ENCODE measurements around the gene GPAT3.
A peak's percentile ranks its signal among the peaks of the same experiment; 100 is the strongest.

The GPAT3 gene

DNA sequence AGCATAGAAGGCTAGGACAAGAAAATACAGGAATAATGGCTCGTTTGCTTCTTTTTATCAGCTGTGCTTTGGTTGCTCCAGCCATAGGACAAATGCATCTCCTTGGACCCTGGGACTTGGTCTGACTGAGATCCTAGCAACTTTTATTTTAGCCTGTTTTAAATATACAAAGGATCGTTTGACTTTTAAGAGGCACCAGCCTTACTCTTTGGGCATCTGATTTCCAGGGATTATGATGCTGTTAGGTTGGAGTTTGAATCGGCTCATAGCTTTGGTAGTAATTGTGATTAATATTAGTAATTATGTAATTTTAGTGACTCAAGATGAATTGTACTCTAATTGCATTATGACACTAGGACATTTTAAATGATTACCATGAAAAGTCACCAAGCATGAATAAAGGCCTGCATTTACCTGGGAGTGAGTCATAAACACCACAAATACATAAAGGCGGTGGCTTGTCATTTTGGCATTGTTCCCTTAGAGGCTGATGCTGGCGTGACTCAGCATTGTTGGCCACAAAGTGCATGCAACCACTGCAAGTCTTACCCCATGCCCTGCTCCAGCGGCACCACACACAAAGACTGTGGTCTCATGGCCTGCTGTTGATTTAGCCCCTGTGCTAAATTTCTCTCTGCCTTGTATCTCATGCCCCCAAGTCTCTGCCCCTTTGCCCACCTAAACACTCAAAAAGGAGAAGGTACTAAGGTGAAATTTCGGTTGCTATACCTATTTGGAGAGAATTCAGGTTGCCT is 12.4 kb downstream of the GPAT3 start (continued):
- TF ChIP-seq, protein P1, sequence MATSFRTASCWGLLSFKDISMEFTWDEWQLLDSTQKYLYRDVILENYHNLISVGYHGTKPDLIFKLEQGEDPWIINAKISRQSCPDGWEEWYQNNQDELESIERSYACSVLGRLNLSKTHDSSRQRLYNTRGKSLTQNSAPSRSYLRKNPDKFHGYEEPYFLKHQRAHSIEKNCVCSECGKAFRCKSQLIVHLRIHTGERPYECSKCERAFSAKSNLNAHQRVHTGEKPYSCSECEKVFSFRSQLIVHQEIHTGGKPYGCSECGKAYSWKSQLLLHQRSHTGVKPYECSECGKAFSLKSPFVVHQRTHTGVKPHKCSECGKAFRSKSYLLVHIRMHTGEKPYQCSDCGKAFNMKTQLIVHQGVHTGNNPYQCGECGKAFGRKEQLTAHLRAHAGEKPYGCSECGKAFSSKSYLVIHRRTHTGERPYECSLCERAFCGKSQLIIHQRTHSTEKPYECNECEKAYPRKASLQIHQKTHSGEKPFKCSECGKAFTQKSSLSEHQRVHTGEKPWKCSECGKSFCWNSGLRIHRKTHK (tag by site-specific recombination; IDR thresholded peaks at IDR 0.05), result no peak
- TF ChIP-seq BCL11A (tag by site-specific recombination; IDR thresholded peaks at IDR 0.05; ENCODE audit: low read depth), result peak; percentile 57; the same call in 1 of the 2 replicates
- TF ChIP-seq, protein P2, sequence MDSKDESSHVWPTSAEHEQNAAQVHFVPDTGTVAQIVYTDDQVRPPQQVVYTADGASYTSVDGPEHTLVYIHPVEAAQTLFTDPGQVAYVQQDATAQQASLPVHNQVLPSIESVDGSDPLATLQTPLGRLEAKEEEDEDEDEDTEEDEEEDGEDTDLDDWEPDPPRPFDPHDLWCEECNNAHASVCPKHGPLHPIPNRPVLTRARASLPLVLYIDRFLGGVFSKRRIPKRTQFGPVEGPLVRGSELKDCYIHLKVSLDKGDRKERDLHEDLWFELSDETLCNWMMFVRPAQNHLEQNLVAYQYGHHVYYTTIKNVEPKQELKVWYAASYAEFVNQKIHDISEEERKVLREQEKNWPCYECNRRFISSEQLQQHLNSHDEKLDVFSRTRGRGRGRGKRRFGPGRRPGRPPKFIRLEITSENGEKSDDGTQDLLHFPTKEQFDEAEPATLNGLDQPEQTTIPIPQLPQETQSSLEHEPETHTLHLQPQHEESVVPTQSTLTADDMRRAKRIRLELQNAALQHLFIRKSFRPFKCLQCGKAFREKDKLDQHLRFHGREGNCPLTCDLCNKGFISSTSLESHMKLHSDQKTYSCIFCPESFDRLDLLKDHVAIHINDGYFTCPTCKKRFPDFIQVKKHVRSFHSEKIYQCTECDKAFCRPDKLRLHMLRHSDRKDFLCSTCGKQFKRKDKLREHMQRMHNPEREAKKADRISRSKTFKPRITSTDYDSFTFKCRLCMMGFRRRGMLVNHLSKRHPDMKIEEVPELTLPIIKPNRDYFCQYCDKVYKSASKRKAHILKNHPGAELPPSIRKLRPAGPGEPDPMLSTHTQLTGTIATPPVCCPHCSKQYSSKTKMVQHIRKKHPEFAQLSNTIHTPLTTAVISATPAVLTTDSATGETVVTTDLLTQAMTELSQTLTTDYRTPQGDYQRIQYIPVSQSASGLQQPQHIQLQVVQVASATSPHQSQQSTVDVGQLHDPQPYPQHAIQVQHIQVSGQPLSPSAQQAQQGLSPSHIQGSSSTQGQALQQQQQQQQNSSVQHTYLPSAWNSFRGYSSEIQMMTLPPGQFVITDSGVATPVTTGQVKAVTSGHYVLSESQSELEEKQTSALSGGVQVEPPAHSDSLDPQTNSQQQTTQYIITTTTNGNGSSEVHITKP (tag by site-specific recombination; IDR thresholded peaks at IDR 0.05), result no peak
- TF ChIP-seq, protein P3, sequence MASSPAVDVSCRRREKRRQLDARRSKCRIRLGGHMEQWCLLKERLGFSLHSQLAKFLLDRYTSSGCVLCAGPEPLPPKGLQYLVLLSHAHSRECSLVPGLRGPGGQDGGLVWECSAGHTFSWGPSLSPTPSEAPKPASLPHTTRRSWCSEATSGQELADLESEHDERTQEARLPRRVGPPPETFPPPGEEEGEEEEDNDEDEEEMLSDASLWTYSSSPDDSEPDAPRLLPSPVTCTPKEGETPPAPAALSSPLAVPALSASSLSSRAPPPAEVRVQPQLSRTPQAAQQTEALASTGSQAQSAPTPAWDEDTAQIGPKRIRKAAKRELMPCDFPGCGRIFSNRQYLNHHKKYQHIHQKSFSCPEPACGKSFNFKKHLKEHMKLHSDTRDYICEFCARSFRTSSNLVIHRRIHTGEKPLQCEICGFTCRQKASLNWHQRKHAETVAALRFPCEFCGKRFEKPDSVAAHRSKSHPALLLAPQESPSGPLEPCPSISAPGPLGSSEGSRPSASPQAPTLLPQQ (tag by site-specific recombination; IDR thresholded peaks at IDR 0.05), result peak; percentile 31; the same call in 1 of the 2 replicates
- no peak for TF ChIP-seq ZNF133 (tag by site-specific recombination; IDR thresholded peaks at IDR 0.05)
- no peak for TF ChIP-seq ZFP37 (tag by site-specific recombination; IDR thresholded peaks at IDR 0.05)
- no peak for TF ChIP-seq ZNF140 (tag by site-specific recombination; IDR thresholded peaks at IDR 0.05)
- TF ChIP-seq, protein P4, sequence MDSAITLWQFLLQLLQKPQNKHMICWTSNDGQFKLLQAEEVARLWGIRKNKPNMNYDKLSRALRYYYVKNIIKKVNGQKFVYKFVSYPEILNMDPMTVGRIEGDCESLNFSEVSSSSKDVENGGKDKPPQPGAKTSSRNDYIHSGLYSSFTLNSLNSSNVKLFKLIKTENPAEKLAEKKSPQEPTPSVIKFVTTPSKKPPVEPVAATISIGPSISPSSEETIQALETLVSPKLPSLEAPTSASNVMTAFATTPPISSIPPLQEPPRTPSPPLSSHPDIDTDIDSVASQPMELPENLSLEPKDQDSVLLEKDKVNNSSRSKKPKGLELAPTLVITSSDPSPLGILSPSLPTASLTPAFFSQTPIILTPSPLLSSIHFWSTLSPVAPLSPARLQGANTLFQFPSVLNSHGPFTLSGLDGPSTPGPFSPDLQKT (IDR thresholded peaks at IDR 0.05; ENCODE audit: borderline replicate concordance, low read depth, low read length), result no peak
- TF ChIP-seq ZNF48 (tag by site-specific recombination; IDR thresholded peaks at IDR 0.05), result no peak
- no peak for TF ChIP-seq ZNF202 (tag by site-specific recombination; IDR thresholded peaks at IDR 0.05; ENCODE audit: borderline replicate concordance)
- no peak for TF ChIP-seq ZNF623 (tag by site-specific recombination; IDR thresholded peaks at IDR 0.05)
- TF ChIP-seq FEZF1 (tag by site-specific recombination; IDR thresholded peaks at IDR 0.05), result peak; percentile 50
- TF ChIP-seq, protein P5, sequence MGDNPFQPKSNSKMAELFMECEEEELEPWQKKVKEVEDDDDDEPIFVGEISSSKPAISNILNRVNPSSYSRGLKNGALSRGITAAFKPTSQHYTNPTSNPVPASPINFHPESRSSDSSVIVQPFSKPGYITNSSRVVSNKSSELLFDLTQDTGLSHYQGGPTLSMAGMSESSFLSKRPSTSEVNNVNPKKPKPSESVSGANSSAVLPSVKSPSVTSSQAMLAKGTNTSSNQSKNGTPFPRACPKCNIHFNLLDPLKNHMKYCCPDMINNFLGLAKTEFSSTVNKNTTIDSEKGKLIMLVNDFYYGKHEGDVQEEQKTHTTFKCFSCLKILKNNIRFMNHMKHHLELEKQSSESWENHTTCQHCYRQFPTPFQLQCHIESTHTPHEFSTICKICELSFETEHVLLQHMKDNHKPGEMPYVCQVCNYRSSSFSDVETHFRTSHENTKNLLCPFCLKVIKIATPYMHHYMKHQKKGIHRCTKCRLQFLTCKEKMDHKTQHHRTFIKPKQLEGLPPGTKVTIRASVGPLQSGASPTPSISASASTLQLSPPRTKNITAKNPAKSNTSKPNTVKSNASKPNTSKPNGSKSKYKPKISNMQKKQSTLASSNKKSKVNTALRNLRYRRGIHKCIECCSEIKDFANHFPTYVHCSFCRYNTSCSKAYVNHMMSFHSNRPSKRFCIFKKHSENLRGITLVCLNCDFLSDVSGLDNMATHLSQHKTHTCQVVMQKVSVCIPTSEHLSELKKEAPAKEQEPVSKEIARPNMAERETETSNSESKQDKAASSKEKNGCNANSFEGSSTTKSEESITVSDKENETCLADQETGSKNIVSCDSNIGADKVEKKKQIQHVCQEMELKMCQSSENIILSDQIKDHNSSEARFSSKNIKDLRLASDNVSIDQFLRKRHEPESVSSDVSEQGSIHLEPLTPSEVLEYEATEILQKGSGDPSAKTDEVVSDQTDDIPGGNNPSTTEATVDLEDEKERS (tag by site-specific recombination; IDR thresholded peaks at IDR 0.05), result no peak
- no peak for TF ChIP-seq ZNF2 (tag by site-specific recombination; IDR thresholded peaks at IDR 0.05)
- no peak for TF ChIP-seq ZSCAN16 (tag by site-specific recombination; IDR thresholded peaks at IDR 0.05)
- no peak for TF ChIP-seq ZNF169 (tag by site-specific recombination; IDR thresholded peaks at IDR 0.05)
- peak; percentile 60 for TF ChIP-seq ZBTB17 (tag by site-specific recombination; IDR thresholded peaks at IDR 0.05)
- TF ChIP-seq, protein P6, sequence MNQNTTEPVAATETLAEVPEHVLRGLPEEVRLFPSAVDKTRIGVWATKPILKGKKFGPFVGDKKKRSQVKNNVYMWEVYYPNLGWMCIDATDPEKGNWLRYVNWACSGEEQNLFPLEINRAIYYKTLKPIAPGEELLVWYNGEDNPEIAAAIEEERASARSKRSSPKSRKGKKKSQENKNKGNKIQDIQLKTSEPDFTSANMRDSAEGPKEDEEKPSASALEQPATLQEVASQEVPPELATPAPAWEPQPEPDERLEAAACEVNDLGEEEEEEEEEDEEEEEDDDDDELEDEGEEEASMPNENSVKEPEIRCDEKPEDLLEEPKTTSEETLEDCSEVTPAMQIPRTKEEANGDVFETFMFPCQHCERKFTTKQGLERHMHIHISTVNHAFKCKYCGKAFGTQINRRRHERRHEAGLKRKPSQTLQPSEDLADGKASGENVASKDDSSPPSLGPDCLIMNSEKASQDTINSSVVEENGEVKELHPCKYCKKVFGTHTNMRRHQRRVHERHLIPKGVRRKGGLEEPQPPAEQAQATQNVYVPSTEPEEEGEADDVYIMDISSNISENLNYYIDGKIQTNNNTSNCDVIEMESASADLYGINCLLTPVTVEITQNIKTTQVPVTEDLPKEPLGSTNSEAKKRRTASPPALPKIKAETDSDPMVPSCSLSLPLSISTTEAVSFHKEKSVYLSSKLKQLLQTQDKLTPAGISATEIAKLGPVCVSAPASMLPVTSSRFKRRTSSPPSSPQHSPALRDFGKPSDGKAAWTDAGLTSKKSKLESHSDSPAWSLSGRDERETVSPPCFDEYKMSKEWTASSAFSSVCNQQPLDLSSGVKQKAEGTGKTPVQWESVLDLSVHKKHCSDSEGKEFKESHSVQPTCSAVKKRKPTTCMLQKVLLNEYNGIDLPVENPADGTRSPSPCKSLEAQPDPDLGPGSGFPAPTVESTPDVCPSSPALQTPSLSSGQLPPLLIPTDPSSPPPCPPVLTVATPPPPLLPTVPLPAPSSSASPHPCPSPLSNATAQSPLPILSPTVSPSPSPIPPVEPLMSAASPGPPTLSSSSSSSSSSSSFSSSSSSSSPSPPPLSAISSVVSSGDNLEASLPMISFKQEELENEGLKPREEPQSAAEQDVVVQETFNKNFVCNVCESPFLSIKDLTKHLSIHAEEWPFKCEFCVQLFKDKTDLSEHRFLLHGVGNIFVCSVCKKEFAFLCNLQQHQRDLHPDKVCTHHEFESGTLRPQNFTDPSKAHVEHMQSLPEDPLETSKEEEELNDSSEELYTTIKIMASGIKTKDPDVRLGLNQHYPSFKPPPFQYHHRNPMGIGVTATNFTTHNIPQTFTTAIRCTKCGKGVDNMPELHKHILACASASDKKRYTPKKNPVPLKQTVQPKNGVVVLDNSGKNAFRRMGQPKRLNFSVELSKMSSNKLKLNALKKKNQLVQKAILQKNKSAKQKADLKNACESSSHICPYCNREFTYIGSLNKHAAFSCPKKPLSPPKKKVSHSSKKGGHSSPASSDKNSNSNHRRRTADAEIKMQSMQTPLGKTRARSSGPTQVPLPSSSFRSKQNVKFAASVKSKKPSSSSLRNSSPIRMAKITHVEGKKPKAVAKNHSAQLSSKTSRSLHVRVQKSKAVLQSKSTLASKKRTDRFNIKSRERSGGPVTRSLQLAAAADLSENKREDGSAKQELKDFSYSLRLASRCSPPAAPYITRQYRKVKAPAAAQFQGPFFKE (tag by site-specific recombination; IDR thresholded peaks at IDR 0.05; ENCODE audit: borderline replicate concordance), result no peak
- TF ChIP-seq GLI4 (tag by site-specific recombination; IDR thresholded peaks at IDR 0.05), result 0 out of 2 replicates have a peak, but pooled peaks have one; percentile 54
- no peak for TF ChIP-seq ZNF23 (tag by site-specific recombination; IDR thresholded peaks at IDR 0.05; ENCODE audit: borderline replicate concordance)
